ENCODE measurements around the gene C1QTNF6.

GRCh38 chr22:37186228-37186996, 1.6 kb downstream of the C1QTNF6 start:
- TF ChIP-seq CTCF (conservative IDR thresholded peaks at IDR 0.05; ENCODE audit: low read depth in 2 of 2) (no peak), CREB1 (CRISPR knock-in tag; IDR thresholded peaks at IDR 0.05; ENCODE audit: low read depth) (no peak), EZH2phosphoT487 (IDR thresholded peaks at IDR 0.05; ENCODE audit: unreplicated experiment) (no peak), POLR2AphosphoS5 (IDR thresholded peaks at IDR 0.05; ENCODE audit: low read depth) (no peak), EZH2 (IDR thresholded peaks at IDR 0.05; ENCODE audit: low read depth, unreplicated experiment) (no peak), REST (IDR thresholded peaks at IDR 0.05; ENCODE audit: unreplicated experiment) (no peak), JUNB (IDR thresholded peaks at IDR 0.05; ENCODE audit: unreplicated experiment) (no peak), ZNF331 (CRISPR knock-in tag; IDR thresholded peaks at IDR 0.05; ENCODE audit: low read depth) (no peak), ZNF114 (CRISPR knock-in tag; IDR thresholded peaks at IDR 0.05) (no peak), ETS1 (IDR thresholded peaks at IDR 0.05) (no peak), NANOG (IDR thresholded peaks at IDR 0.05; ENCODE audit: borderline replicate concordance) (no peak)
